COLO668 (cell line): ENCODE data around the gene KCNA10.

Experiments
- DNase-seq: peaks from one replicate; lab custom pipeline; 2025; ENCODE audit not compliant: unreplicated experiment; lab: John Stamatoyannopoulos, UW

KCNA10 gene

GRCh38 chr1:110480356-110481096, 38.4 kb downstream of the KCNA10 start:
- no peak for DNase-seq

GRCh38 chr1:110478886-110479285, 40.1 kb downstream of the KCNA10 start:
- no peak for DNase-seq

GRCh38 chr1:110477967-110478640, 40.9 kb downstream of the KCNA10 start:
- DNase-seq: no peak

- DNase-seq: no peak
Observed at GRCh38 chr1:110477445-110477957, 41.5 kb downstream of the KCNA10 start.

GRCh38 chr1:110477041-110477440, 41.9 kb downstream of the KCNA10 start:
- no peak for DNase-seq

- DNase-seq: no peak
Observed at GRCh38 chr1:110476028-110476765, 42.8 kb downstream of the KCNA10 start.

- no peak for DNase-seq
Observed at GRCh38 chr1:110475362-110476027, 43.5 kb downstream of the KCNA10 start.

GRCh38 chr1:110474444-110474843, 44.5 kb downstream of the KCNA10 start:
- DNase-seq: no peak

- no peak for DNase-seq
Observed at GRCh38 chr1:110472546-110472945, 46.4 kb downstream of the KCNA10 start.

GRCh38 chr1:110471131-110471530, 47.8 kb downstream of the KCNA10 start:
- DNase-seq: no peak
